IPS-11a (cell line): ENCODE results near the gene CPEB4.

Source experiments
- H3K4me3 ChIP-seq: one replicate; pipeline ENCODE4 v1.5.1; 2013; ENCODE audit warnings: low read depth, low read length, control low read depth

Gene CPEB4

GRCh38 chr5:173858670-173859407 is 29.3 kb upstream of the CPEB4 start:
- no peak overlapping the region for H3K4me3 ChIP-seq

GRCh38 chr5:173859408-173860159 is 28.6 kb upstream of the CPEB4 start:
- H3K4me3 ChIP-seq, result no peak overlapping the region

DNA sequence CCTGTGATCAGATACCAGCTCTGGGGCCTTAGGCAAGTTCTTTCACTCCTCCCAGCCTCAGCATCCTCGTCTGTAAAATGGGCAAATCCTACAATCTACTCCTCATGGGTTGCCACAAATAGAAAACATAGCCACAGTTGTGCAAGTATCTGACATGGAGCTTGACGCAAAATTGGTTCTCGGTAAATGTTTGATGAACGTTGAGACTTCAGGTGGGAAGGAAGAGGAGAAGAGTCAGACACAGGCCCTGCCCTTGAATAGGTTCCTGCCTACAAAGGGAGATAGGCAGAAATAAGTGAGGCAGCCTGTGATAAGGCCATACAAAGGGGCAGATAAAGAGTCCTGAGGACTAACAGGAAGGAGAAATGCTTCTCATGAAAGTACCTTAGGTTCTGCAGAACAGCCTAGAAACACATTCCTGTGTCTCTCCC is 26.1 kb upstream of the CPEB4 start:
- H3K4me3 ChIP-seq, result no peak overlapping the region

GRCh38 chr5:173863359-173863758 is 24.8 kb upstream of the CPEB4 start:
- H3K4me3 ChIP-seq, result no peak overlapping the region

- no peak overlapping the region for H3K4me3 ChIP-seq
Measured at GRCh38 chr5:173864126-173865050, 23.8 kb upstream of the CPEB4 start.

- H3K4me3 ChIP-seq, result no peak overlapping the region
Measured at GRCh38 chr5:173866243-173866857, 21.8 kb upstream of the CPEB4 start.

DNA sequence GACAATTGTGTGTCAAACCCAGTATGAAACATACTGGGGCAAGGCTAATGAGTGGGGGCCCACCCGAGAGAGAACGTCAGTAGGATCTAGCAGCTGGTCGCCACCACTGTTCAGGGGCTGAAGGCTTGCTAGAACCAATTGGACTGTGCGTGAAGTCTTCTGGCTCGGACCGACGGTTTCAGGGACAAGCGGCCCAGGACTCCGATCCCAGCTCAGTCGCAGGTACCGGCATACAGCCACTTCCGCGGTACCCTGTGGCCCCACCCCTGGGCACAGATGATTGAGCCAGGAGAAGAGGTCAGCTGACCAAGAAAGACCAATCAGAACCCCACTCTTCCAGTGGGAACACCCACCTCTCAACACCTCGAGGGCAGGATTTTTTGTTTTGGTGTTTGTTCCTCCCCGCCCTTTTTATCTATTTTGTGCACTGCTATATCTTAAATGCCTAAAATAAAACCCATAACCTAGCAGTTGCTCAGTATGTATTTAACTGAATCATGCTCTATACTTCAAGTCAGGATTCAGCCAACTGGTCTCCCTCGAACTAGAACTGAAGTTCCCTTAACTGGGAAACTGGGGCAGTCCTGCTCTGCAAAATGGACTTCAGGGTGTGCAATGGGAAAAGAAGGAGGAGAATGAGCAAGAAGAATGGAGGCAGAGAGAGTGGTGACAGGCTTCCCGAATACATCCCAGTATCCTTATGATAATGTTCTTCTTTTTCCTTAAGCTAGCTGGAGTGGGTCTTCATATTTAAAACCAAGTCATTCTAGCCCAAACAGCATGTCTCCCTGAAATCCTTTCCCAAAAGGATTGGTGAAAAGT is 21.1 kb upstream of the CPEB4 start:
- no peak overlapping the region for H3K4me3 ChIP-seq

- H3K4me3 ChIP-seq, result no peak overlapping the region
Measured at GRCh38 chr5:173868096-173868880, 19.9 kb upstream of the CPEB4 start.

GRCh38 chr5:173869316-173869715 is 18.8 kb upstream of the CPEB4 start:
- H3K4me3 ChIP-seq, result no peak overlapping the region

GRCh38 chr5:173872957-173873305 is 15.2 kb upstream of the CPEB4 start:
- no peak overlapping the region for H3K4me3 ChIP-seq

DNA sequence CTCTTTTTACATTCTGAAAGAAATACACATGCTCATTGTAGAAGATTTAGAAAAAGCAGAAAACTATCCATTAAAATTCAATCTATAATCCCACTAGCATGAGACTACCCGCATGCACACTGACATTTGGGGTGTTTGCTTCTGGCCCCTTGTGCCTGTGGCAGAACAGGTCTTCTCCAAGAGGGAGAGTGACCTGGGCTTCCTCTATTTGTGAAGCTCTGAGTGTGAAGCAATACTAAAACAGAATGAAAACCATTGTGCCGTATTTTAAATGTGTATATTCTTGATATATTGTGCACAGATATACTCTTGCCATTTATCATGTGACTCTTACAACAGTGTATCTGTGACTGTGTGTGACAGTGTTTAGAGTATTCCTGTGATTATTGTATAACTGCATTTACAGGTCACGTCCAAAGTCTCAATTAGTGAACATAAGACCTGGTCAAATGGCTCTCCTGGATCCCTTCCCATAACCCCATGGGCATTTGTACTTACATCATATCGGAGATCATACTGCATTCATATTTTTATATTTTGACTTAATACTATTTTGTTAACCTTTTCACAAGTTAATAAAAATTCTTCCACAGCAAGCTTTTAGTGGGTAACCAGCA is 14.7 kb upstream of the CPEB4 start:
- no peak overlapping the region for H3K4me3 ChIP-seq

- H3K4me3 ChIP-seq, result no peak overlapping the region
Measured at GRCh38 chr5:173875189-173875588, 13.0 kb upstream of the CPEB4 start.

GRCh38 chr5:173878224-173878967 is 9.8 kb upstream of the CPEB4 start:
- H3K4me3 ChIP-seq, result no peak overlapping the region

DNA sequence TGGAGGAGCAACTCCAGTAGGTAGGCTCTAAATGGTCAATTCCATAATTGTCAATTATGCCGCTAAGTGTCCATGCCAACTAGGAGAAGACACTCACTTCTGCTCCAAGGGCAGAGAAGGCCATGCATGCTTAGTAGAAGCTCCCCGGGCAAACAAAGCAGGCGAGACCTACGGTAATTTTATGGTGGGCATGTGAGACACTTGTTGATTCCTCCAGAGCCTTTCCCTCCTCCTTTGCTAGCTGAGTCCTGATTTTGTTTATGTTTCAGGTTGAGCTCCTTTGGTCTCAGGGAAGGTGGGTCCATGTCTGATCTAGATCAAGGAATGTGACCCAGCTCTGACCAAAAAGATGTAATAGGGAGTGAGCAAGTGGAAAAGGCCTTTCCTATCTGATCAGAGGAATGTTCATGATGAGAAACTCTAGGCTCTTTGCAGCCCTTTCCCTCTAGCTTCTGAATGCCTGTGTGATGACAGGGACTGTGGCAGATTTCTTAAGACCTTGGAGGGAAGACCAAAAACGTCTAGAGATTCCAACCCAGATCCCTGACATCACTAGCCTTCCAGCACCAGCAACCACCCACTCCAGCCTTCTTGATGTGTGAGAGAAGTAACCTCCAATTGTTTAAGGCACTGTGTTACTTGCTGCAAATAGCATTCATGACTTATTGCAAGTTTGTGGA is 7.7 kb upstream of the CPEB4 start:
- no peak overlapping the region for H3K4me3 ChIP-seq

DNA sequence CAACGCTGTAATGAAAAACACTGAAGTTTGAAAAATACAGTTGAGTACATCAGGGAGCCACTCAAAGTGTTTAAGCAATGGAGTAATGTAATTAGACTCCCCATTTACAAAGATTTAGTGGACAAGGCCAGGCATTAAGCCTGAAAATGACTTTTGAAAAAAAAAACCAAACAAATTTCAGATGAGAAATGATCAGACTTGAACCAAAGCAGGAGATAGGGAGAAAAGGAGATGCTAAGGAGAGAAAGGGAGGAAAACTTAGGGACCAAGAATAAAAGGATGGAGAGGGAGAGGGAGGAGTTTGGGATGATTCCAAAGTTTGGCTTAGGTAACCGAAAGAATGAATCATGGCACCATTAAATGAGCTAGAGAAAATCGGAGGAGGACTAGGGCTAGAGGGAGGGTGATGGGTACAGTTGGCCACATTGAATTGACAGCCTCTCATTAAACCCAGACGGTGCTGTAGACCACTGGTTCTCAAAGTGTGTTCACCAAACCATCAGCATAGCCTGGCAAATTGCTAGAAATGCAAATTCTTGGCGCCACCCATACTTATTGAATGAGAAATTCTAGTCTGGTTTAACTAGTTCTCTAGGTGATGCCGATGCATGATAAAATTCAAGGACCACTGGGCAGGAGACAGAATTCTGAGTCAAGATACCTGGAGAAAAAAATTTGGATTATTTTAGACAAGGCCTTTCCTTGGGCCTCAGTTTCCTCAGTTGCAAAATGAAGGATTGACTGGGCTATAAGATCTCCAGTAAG is 6.2 kb upstream of the CPEB4 start:
- no peak overlapping the region for H3K4me3 ChIP-seq

- H3K4me3 ChIP-seq, result no peak overlapping the region
Measured at GRCh38 chr5:173882632-173883031, 5.5 kb upstream of the CPEB4 start.

GRCh38 chr5:173883347-173883924 is 4.7 kb upstream of the CPEB4 start:
- no peak overlapping the region for H3K4me3 ChIP-seq
